ENCODE data around the gene RAMAC.
"Not testable (repeated sequence)": the region's sequence is repeated elsewhere in the genome, so short reads cannot be mapped to it uniquely, and the experiment has no call there.

RAMAC gene

GRCh38 chr15:82985688-82986441 lies at the start of gene RAMAC:
TSS of gene RAMAC (plus strand) at chr15:82986210. CDS start at chr15:82989019, 2,809 bp downstream.
- peak; percentile 87 for DNase-seq (ENCODE audit: extremely low read depth, low read depth)
- TF ChIP-seq, protein P1, sequence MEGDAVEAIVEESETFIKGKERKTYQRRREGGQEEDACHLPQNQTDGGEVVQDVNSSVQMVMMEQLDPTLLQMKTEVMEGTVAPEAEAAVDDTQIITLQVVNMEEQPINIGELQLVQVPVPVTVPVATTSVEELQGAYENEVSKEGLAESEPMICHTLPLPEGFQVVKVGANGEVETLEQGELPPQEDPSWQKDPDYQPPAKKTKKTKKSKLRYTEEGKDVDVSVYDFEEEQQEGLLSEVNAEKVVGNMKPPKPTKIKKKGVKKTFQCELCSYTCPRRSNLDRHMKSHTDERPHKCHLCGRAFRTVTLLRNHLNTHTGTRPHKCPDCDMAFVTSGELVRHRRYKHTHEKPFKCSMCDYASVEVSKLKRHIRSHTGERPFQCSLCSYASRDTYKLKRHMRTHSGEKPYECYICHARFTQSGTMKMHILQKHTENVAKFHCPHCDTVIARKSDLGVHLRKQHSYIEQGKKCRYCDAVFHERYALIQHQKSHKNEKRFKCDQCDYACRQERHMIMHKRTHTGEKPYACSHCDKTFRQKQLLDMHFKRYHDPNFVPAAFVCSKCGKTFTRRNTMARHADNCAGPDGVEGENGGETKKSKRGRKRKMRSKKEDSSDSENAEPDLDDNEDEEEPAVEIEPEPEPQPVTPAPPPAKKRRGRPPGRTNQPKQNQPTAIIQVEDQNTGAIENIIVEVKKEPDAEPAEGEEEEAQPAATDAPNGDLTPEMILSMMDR (IDR thresholded peaks at IDR 0.05; ENCODE audit: low read depth, low read length), result no peak

DNA sequence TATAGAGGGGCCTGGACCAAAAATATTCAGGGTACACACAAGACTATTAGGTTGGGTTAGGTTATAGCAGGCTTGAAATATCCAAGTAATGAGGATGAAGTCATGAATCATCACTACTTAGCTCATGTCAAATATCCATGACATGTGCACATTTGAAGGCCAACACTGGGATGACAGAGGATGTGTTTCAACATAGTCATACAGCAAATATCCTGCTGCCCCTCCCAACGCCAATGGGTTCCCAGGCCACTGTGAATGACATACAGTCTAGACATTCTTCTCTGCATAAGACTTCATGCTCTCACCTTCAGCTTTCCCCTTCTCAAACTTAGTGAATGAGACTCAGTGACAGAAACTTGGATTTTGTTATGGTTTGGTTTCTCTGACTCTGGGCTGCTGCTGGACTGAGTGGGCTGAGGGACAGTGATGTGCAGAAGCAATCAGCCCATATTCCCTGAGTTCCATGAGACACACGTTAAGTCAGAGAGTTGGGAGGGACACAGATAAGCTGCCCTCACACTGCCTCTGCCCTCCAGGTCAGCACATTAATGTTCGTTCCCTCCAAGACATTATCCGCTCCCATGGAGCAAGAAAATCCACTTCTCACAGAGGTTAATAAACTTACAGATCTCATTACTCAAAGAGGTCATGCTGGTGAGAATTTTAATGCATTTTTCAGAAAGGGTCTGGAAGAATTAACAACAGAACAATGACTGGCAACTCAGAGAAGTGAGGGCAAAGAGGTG lies 48.9 kb upstream of the RAMAC start:
- no peak for DNase-seq (ENCODE audit: extremely low read depth, low read depth)
- TF ChIP-seq, protein P1 (IDR thresholded peaks at IDR 0.05; ENCODE audit: low read depth, low read length), result no peak

GRCh38 chr15:82937712-82938058 lies 48.3 kb upstream of the RAMAC start:
- DNase-seq (ENCODE audit: extremely low read depth, low read depth), result no peak
- TF ChIP-seq, protein P1 (IDR thresholded peaks at IDR 0.05; ENCODE audit: low read depth, low read length), result no peak

- DNase-seq (ENCODE audit: extremely low read depth, low read depth), result not testable (repeated sequence)
These were observed 46.3 kb upstream of the RAMAC start for GRCh38 chr15:82939678-82940077.

GRCh38 chr15:82942691-82943090 lies 43.3 kb upstream of the RAMAC start:
- TF ChIP-seq, protein P1 (IDR thresholded peaks at IDR 0.05; ENCODE audit: low read depth, low read length), result no peak
- DNase-seq (ENCODE audit: extremely low read depth, low read depth), result no peak

DNA sequence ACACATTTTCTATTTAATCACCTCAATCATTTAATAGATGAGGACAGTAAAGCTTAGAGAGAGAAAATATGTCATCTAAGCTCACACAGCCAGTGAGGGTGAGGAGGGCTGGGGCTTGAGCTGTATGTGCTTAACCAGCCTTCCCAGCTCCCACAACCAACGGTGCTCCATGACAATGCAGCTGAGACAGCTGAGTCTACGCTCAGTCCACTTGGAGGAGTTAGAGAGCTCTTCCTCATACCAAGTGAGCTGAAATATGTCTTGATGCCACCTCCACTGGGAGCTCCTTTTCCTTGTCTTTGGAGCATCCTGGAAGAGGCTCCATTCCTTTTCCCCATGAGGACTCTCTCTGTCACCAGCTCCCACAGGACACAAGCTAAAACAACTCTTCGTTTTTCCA lies 42.8 kb upstream of the RAMAC start:
- TF ChIP-seq, protein P1 (IDR thresholded peaks at IDR 0.05; ENCODE audit: low read depth, low read length), result no peak
- DNase-seq (ENCODE audit: extremely low read depth, low read depth), result no peak

GRCh38 chr15:82944056-82944455 lies 42.0 kb upstream of the RAMAC start:
- DNase-seq (ENCODE audit: extremely low read depth, low read depth), result no peak
- TF ChIP-seq, protein P1 (IDR thresholded peaks at IDR 0.05; ENCODE audit: low read depth, low read length), result no peak
